HG03139 (cell line): ENCODE measurements around the gene EPG5.
"Not testable (repeated sequence)": the region's sequence is repeated elsewhere in the genome, so short reads cannot be mapped to it uniquely, and the experiment has no call there.

Source experiments
- ATAC-seq: cut with Tn5 transposase; IDR thresholded peaks from one replicate; pipeline ENCODE4 v1.9.1; 2021; ENCODE audit not compliant: unreplicated experiment

EPG5 gene

DNA sequence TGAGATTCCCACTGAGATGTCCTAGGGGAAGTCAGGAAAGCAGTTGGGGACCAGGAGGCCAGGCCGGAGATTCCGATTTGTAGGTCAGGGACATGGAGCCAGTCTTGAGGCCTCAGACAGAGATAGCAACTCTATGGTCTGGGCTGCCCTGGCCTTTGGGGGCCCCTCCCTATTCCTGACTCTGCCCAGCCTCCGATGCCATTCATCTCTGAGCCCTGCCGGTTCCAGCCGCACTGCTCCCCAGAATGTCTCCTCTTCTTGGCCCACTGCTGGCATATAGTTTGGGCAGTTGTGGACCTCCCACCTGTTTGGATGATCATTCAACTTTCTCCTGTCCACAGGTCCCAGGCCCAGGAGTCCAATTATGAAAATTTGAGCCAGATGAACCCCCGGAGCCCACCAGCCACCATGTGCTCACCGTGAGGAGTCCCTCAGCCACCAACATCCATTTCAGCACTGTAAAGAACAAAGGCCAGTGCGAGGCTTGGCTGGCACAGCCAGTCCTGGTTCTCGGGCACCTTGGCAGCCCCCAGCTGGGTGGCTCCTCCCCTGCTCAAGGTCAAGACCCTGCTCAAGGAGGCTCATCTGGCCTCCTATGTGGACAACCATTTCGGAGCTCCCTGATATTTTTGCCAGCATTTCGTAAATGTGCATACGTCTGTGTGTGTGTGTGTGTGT is 125.2 kb downstream of the EPG5 start:
- no peak for ATAC-seq

DNA sequence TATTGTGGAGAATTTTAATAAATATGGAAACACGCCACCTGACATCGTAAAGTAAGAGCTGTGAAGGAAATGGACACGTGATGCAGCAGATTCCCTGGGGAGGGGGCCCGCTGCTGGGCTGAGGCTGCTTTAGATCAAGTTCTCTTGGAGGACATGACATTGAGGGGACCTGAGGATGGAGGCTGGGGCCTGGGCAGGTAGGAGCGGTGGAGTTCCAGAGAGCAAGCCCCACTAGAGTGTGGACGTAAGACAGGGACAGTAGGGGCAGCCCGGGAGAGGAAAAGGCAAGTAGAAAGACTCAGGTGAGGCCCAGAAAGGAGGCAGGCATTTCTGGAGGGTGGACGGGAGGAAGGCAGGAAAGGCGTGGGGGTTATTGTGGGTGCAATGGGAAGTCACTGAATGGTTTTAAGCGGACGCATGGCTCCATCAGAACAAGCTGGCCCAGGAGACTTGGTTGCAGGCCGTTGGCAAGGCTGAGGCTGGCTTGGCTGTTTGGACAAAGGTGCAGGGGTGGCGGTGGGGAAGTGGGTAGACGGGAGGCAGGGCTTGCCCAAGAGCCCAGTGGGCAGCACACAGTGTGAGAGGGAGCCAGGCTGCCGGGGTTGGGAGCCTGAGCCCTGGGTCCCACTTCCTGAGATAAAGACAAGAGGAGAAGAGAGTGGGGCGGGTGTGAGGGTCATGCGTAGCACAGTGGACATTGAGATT is 125.9 kb downstream of the EPG5 start:
- no peak for ATAC-seq

DNA sequence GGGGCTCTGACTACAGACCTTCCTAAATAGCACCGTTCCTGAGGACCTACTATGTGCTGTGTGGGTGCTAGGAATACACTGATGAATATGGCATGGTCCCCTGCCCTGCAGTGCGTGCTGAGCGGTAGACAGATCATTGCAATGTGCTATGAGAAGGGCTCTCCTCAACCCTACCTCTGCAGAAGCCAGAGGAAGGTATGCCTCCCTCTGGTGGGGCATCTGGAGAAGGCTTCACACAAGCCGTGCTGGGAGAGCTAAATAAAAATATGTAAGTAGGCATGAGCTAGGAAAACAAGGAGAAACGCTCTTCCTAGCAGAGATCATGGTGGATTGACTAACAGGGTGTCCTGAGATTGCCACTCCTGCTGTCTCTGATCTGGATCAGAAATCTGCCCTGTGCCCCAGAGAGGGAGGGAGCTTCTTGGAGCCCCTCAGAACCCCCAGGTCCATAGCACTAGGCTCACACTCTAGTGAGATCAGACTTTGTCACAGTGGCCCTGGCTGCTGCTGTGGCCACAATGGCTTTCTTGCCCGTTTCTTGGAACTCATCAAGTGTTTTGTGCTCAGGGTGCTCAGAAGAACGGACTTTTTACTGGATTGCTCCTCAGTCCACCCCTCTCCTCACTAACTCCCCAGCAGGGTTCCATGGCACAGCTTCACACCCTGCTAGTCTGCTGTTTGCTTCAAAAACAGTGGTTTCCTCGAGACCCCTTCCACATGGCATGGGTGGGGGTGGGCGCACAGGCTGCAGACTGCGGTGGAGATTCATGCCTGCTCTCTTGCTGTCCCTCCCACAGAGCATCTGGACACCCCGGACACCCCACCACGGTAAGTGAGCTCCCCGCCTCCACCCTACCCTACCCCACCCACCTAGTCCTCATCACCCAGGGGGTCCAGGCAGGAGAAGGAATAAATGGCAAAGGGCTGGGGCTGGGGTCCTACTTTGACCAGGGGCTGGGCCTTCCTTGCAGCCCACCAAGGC is 127.4 kb downstream of the EPG5 start:
- ATAC-seq: no peak

DNA sequence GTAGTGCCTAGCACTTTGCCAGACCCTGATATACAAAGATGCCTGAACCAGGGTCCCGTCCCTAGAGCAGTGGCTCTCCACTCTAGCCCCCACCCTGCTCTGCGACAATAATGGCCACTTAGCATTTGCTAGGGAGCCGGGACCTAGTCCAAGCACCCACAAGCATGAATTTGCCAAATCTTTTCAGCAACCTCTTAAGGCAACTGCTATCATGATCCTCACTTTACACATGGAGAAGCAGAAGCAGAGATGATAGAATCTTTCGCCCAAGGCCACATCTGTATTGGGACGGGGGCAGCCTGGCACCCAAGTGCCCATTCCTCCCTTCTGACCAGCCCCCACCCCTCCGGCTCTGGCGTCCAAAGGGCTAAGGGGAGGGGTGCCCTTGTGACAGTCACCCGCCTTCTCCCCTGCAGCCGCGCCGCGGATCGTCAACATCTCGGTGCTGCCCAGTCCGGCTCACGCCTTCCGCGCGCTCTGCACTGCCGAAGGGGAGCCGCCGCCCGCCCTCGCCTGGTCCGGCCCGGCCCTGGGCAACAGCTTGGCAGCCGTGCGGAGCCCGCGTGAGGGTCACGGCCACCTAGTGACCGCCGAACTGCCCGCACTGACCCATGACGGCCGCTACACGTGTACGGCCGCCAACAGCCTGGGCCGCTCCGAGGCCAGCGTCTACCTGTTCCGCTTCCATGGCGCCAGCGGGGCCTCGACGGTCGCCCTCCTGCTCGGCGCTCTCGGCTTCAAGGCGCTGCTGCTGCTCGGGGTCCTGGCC is 128.6 kb downstream of the EPG5 start:
- ATAC-seq: no peak

DNA sequence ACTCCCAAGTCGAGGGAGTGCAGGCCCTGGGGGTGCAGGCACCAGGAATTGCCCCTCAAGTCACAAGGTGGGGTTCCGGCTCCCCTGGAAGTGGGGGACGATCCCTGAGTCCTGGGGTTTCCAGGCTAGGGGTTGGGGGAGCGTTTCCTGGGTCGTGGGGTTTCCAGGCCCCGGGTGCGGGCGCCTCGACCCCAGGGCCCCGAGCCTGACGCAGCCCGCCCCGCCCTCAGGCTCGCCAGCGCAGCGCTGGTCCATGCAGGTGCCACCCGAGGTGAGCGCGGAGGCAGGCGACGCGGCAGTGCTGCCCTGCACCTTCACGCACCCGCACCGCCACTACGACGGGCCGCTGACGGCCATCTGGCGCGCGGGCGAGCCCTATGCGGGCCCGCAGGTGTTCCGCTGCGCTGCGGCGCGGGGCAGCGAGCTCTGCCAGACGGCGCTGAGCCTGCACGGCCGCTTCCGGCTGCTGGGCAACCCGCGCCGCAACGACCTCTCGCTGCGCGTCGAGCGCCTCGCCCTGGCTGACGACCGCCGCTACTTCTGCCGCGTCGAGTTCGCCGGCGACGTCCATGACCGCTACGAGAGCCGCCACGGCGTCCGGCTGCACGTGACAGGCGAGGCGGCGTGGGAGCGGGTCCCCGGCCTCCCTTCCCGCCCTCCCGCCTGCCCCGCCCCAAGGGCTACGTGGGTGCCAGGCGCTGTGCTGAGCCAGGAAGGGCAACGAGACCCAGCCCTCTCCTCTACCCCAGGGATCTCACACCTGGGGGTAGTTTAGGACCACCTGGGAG is 129.7 kb downstream of the EPG5 start:
- ATAC-seq: no peak

DNA sequence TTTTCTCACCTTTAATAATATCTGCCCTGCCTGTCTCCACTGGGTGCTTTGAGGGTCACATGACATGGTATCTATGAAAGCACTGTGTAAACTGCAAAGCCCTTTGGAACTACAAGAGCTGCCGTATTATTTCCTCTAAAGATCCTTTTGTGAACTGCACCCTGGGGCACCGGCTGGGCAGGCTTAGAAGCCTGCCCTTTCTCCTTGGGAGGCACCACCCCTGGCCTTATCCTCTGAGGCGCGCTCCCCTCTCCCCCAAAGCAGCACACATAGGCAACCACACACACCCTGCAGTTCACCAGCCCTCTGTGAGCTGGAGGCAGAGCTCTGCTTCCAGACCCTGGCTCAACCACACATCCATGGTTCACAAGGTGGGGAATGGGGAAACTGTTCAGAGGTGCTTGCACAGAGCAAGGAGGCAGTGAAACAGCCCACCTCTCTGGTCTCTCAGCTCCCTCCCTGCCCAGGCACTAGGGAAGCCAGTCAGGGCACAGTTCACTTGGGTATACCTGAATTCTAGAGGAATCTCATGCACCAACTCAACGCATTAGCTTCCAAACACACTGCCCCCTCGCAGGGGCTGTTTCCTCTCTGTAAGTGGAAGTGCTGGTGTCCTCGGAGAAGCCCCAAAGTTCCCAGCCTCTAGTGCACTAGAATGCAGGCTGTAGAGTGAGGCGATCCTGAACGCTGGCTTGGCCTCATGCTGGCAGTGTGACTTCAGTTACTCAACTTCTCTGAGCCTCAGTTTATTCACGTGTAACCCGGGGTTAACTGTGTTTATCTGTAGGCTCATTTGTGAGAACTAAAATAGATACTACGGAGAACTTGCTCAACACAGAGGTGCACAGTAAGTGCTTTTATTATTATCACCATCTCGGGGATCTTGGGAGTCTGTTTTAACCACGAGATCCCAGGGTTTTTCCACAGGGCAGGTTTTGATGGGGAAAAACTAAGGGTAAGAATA is 130.6 kb downstream of the EPG5 start:
- ATAC-seq: no peak

DNA sequence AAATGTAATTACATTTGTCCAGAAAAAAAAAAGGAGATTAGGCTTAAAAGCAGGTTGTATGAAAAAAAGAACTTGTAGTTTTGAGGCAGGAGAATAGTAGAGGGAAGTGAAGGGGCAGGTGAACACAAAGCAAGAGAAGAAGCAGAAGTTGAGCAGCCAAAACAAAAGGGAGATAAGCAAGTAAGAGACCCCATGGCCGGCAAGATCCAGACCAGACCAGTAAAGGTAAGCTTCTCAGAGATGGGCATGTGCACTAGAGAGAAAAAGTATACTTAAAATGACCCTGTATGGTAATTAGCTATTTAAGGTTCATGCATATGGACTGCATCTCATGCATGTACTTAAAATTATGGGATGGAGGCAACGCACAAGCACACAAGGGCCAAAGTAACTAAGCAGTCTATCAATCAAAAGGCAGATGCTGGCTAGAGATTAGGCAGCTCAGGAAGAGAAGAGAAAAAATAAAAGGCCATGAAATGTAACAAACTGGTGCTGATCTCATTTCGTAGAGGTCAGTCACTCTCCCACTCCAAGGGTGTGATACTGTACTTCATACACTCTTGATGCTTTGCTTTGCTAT is 132.0 kb downstream of the EPG5 start:
- ATAC-seq: no peak

DNA sequence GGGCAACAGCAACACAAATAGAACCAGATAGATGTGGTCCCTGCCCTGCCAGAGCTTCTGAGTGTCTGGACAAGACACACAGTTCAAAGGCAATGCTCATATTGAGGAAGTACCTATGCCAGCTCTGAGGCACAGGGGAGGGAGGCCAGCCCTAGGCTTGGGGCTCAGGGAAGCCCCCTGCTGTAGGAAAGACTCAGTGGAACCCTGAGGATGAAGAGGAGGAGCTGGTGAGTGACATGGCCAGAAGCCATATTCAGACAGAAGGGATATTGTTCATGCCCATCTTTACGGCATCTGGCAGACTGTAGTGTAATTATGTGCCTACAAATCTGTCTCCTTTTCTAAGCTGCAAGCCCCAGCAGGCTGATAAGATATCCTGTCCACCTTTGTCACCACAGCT is 132.8 kb downstream of the EPG5 start:
- no peak for ATAC-seq

DNA sequence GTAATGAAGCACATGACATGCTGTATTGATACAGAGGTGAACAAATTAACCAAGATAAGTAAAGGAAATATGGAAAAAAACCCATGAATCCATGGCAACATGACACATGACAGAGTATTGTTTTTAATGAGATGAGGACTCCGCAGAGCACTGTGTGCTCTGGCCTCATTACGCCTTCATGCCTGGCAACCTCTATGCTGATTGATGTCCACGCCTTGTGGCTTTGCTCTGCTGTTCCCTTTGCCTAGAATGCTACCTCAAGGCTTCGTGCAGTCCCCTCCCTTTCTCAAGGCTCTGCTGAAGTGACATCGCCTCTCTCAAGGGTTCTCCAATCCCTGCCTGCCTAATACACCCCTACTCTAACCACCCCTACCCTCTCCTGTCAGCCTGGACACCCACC is 133.3 kb downstream of the EPG5 start:
- no peak for ATAC-seq

DNA sequence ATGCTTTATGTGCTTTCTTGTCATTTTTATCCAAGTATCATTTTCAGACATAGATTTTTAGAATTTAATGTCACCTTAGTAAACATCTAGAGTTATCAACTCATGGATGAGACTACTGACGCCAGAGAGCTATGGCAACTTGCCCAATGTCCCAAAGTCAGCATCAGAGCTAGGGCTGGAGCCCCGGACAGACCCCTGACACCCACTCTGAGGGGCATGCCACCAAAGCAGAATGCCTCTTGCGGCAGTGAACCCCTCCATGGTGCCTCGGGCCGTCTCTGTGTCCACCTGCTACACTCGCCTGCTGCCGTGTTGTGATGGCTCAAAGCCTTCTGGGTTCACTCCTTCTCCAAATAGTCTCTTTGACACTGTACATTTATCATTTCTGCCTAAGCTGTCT is 136.2 kb downstream of the EPG5 start:
- no peak for ATAC-seq

DNA sequence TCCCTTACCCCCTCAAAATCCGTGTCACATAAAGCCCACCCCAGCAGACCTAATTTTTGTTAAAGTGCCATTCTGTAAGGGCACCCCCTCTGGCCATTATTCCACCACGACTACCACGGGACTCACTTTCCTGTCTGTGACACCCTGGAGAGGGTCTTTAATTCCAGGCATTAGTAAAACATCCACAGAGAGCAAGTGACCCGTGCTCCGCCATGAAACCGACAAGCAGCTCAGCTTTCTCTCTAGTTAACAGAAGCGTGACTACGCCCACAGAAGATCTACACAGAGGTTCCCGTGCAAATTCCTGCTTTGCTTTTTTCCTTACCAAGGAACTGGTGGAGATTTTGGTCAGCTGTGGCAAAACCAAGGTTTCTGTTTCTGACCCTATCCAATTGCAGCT is 137.3 kb downstream of the EPG5 start:
- no peak for ATAC-seq

DNA sequence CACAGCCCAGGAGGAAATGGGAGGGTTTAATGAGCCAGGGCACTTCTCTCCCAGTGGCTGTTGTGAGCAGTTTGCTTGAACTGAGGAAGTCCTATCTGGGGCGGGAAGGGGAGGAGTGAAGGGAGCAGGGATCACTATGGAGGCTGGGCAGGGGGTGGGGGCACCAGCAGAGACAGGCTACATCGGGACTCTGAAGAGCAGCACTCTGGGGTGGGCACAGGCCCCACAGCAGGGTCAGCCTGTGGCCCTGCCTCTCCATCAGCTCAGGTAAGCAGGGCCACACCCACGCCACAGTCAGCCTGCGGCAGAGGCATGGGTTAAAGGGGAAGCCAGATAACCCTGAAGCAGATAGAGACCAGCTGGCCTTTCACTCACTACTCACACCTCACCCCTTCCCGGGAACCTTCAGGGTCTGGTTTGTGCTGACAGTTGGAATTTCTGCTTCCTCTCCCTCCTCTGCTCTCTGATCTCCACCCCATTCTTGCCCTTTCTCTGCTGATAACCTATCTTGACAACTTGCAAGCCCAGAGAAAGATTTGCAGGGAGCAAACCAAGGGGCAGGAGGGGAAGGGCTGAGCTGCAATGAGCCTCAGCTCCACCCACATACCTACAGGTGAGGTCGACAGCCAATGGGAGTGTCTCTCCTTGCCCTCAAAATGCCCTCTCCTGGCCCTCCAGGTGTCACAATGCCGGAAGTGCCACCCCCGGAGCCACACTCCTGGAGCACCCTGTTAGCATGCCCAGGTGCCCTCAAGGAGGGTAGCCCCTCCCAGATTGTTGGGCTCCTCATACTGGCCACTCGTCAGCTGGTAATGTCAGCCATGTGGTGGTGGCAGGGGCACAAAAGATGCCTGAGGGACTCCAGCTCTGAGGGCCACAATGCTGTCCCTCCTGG is 138.0 kb downstream of the EPG5 start:
- no peak for ATAC-seq

DNA sequence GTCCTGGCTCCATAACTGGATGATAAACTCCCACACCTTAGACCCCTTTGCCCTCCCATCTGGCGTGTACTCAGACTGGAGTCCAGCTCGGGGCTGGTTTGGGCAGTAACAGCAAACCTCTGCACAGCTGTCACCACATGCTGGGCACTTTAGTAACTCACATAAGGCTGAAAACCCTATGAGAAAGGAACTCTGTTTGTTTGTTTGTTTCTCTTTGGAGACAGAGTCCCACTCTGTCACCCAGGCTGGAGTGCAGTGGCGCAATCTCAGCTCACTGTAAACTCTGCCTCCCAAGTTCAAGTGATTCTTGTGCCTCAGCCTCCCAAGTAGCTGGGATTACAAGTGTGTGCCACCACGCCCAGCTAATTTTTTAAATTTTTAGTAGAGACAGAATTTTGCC is 140.4 kb downstream of the EPG5 start:
- not testable (repeated sequence) for ATAC-seq

DNA sequence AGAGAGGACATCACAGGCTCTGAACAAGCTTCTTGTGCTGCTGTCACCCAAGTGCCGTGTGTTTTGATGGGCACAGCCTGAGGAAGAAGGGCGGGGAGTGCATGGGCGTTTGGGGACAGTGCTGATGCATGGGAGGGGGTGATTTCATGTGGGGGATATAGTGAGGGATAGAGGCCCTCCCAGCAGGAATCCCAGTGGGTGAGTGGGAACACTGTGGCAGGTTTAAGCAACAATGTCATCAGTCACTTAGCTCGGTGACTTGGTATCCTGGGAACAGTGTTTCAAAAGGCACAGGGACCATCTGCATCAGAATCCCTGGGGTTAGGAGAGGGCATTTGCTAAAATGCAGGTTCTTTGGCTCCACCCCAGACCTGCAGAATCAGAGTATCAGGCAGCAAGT is 141.0 kb downstream of the EPG5 start:
- no peak for ATAC-seq

DNA sequence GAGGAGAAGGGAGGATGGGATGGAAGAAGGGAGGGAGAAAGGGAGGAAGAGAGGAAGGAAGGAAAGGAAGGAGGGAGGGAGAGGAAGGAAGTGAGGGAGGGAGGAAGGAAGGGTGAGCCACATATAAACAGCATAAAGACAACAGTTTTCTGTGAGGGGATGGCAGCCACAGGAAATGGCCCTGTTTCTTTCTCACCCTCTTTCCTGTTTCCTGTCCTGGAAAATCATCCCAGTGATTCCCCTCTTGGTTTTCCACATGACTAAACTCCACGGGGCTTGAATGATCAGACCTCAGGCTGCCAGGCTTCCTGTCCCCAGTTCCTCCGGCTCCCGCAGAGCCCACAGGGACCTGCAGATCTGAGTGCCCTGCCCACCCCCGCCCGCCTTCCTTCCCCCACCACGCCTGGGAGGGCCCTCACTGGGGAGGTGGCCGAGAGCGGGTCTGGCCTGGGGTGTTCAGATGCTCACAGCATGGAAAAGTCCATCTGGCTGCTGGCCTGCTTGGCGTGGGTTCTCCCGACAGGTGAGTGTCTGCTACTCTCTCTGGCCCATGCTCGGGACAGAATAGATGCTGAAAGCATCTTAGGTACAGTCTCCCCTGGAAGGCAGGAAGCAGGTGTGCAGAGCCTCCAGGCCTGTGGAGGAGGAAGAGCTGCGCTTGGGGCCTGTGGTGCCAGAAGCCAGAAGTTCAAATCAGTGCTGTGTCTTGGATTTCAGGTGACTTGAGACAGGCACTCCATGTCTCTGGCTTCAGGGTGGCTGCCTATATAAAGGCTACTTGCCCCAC is 141.7 kb downstream of the EPG5 start, which contains the start of gene SIGLEC15:
TSS of gene SIGLEC15 (plus strand) at position 418 of the 787 bp plus-strand sequence. CDS start at position 472, 54 bp downstream.
- ATAC-seq: no peak

DNA sequence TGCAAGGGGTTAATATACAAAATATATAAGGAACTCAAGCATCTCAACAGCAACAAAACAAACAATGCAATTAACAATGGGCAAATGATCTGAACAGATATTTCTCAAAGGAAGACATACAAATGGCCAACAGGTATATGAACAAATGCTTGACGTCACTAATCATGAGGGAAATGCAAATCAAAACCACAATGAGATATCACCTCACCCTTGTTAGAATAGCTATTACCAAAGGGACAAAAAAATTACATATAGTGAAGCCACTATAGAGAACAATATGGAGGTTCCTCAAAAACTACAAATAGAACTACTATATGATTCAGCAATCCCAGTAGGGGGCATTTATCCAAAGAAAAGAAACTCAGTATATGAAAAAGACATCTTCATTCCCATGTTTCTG is 145.4 kb downstream of the EPG5 start:
- ATAC-seq: no peak

DNA sequence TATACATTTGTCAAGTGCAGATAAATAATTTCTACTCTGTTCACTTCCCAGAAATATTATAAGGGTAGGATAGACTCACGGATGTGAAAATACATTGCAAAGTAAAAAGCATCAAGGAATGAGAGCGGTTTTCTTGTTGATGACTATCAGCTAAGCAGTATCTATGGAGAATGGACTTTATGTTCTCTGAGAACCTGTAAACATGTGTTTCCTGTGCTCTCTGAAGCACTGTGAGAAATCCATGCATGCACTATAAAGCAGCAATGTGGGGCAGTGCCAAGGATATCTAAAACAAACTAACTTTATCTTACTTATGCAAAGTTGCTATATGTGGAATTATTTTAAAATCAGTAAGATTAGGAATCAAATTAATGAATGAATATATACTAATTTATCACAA is 146.1 kb downstream of the EPG5 start:
- no peak for ATAC-seq
